Liver (tissue), 9 donors: Measurements from ENCODE around the gene RALGPS1. TPM values are rescaled to one million over a fixed set of nuclear protein-coding genes. Genes with fewer than 3 reads are reported as not detected.

Experiments used
- DNase-seq: peaks from one replicate; pipeline ENCODE4 v3.0.0-alpha.2; 2017; ENCODE audit warnings: low spot score
- H3K27ac ChIP-seq, 2 donors: one replicate each; pipeline ENCODE4 v1.7.0; 2013; ENCODE audit warnings: inconsistent platforms in 2 of 2, low read length in 2 of 2, control low read depth in 1 of 2, low read depth in 1 of 2, mild to moderate bottlenecking in 1 of 2
- H3K27me3 ChIP-seq, 4 donors: one replicate each; pipeline versions ENCODE4 v1.6.1 to v1.7.0; 2013; ENCODE audit warnings: low read length in 3 of 4, inconsistent platforms in 1 of 4, mild to moderate bottlenecking in 1 of 4, moderate library complexity in 1 of 4; ENCODE audit not compliant: control insufficient read depth in 4 of 4, insufficient read depth in 4 of 4
- H3K36me3 ChIP-seq, 4 donors: one replicate each; pipeline versions ENCODE4 v1.6.1 to v1.7.0; 2013; ENCODE audit warnings: low read length in 3 of 4, mild to moderate bottlenecking in 3 of 4, low read depth in 1 of 4, moderate library complexity in 1 of 4; ENCODE audit not compliant: control insufficient read depth in 4 of 4, insufficient read depth in 3 of 4
- H3K4me1 ChIP-seq, 4 donors: one replicate each; pipeline versions ENCODE4 v1.6.1 to v1.7.0; 2013; ENCODE audit warnings: low read length in 3 of 4, mild to moderate bottlenecking in 3 of 4, moderate library complexity in 1 of 4; ENCODE audit not compliant: control insufficient read depth in 4 of 4, insufficient read depth in 4 of 4
- H3K4me3 ChIP-seq, 3 donors: one replicate each; pipeline versions ENCODE4 v1.6.1 to v1.7.0; 2013; ENCODE audit warnings: low read length in 3 of 3, control low read depth in 1 of 3, low read depth in 1 of 3, mild to moderate bottlenecking in 1 of 3
- H3K9ac ChIP-seq, 2 donors: one replicate each; pipeline ENCODE4 v1.7.0; 2013; ENCODE audit warnings: low read length in 2 of 2, mild to moderate bottlenecking in 2 of 2, moderate library complexity in 2 of 2, control low read depth in 1 of 2, low read depth in 1 of 2
- H3K9me3 ChIP-seq, 4 donors: one replicate each; pipeline versions ENCODE4 v1.6.1 to v1.7.0; 2013; ENCODE audit warnings: low read length in 3 of 4; ENCODE audit not compliant: control insufficient read depth in 4 of 4
- ATF3 ChIP-seq: IDR thresholded peaks from 2 replicates; pipeline ENCODE4 v1.6.1; 2016; ENCODE audit warnings: antibody characterized with exemption
- CTCF ChIP-seq: fragments of 150-350 bp; IDR thresholded peaks from 2 replicates; pipeline ENCODE4 v1.5.1; 2017; ENCODE audit warnings: improper control_type of control experiment, low read depth, low read length; ENCODE audit not compliant: missing input control
- EGR1 ChIP-seq, 2 donors: IDR thresholded peaks; 2 replicates each; pipeline ENCODE4 v1.6.1; 2016 to 2018; ENCODE audit warnings: antibody characterized with exemption in 2 of 2, low read depth in 2 of 2
- FOXA1 ChIP-seq: IDR thresholded peaks from 2 replicates; pipeline ENCODE4 v1.6.1; 2016; ENCODE audit warnings: antibody characterized with exemption
- FOXA2 ChIP-seq: IDR thresholded peaks from 2 replicates; pipeline ENCODE4 v1.6.1; 2016; ENCODE audit warnings: antibody characterized with exemption
- GABPA ChIP-seq, 2 donors: IDR thresholded peaks in 1 of 2; conservative IDR thresholded peaks in 1 of 2; 2 replicates each; pipeline ENCODE4 v1.6.1; 2016; ENCODE audit warnings: antibody characterized with exemption in 2 of 2, mild to moderate bottlenecking in 1 of 2, moderate library complexity in 1 of 2
- HNF4A ChIP-seq, 2 donors: conservative IDR thresholded peaks; 2 replicates each; pipeline ENCODE4 v1.6.1; 2016; ENCODE audit warnings: antibody characterized with exemption in 2 of 2, mild to moderate bottlenecking in 2 of 2
- HNF4G ChIP-seq: IDR thresholded peaks from 2 replicates; pipeline ENCODE4 v1.6.1; 2016; ENCODE audit warnings: antibody characterized with exemption
- JUND ChIP-seq, 2 donors: IDR thresholded peaks; 2 replicates each; pipeline ENCODE4 v1.6.1; 2016; ENCODE audit warnings: antibody characterized with exemption in 2 of 2
- MAX ChIP-seq: IDR thresholded peaks from 2 replicates; pipeline ENCODE4 v1.6.1; 2016; ENCODE audit warnings: antibody characterized with exemption
- NR2F2 ChIP-seq: IDR thresholded peaks from 2 replicates; pipeline ENCODE4 v1.6.1; 2016; ENCODE audit warnings: antibody characterized with exemption
- RAD21 ChIP-seq, 2 donors: IDR thresholded peaks; 2 replicates each; pipeline ENCODE4 v1.6.1; 2016; ENCODE audit warnings: antibody characterized with exemption in 2 of 2, mild to moderate bottlenecking in 2 of 2
- REST ChIP-seq: IDR thresholded peaks from 2 replicates; pipeline ENCODE4 v1.6.1; 2016; ENCODE audit warnings: antibody characterized with exemption, mild to moderate bottlenecking
- RXRA ChIP-seq, 2 donors: IDR thresholded peaks; 2 replicates each; pipeline ENCODE4 v1.6.1; 2017 to 2018; ENCODE audit warnings: antibody characterized with exemption in 2 of 2, mild to moderate bottlenecking in 1 of 2
- SP1 ChIP-seq: IDR thresholded peaks from 2 replicates; pipeline ENCODE4 v1.6.1; 2018; ENCODE audit warnings: antibody characterized with exemption, mild to moderate bottlenecking
- TAF1 ChIP-seq: conservative IDR thresholded peaks from 2 replicates; pipeline ENCODE4 v1.6.1; 2016; ENCODE audit warnings: antibody characterized with exemption, mild to moderate bottlenecking
- YY1 ChIP-seq: IDR thresholded peaks from 2 replicates; pipeline ENCODE4 v1.6.1; 2016; ENCODE audit warnings: antibody characterized with exemption, mild to moderate bottlenecking
- ZBTB33 ChIP-seq: IDR thresholded peaks from 2 replicates; pipeline ENCODE4 v1.6.1; 2016; ENCODE audit warnings: antibody characterized with exemption
- WGBS: extraction: QIAGEN DNeasy Blood & Tissue Kit; methylation state at CpG from one replicate; pipeline ENCODE4 v1.1.7; 2013; 5-methylcytosine and 5-hydroxymethylcytosine counted together
- polyA plus RNA-seq, 2 donors: library from polyadenylated mRNA; stranded (reverse) in 1 of 2; unstranded in 1 of 2; fragments of 200-250 nt in 1 of 2; fragments of >200 nt in 1 of 2; fragmentation: Nextera tagmentation in 1 of 2; extraction: Ambion mirVana in 1 of 2; gene quantifications; one replicate each; pipeline versions ENCODE4 v1.2.1 to v1.2.3, GENCODE V29; 2013 to 2015
- total RNA-seq, 2 donors: library from RNA; depleted of rRNA; stranded (reverse); fragments of >200 nt; gene quantifications; one replicate each; pipeline ENCODE4 v1.2.3, GENCODE V29; 2014
- donor health status: healthy.
- donor health status: healthy.
- donor health status: healthy.
- donor health status: healthy.
- donor health status: healthy.

The RALGPS1 gene
- total and polyA plus RNA-seq, 4 donors, result 1.4 to 2.7 (median 2.0) TPM

- H3K27ac ChIP-seq, result no peak overlapping the region
- H3K36me3 ChIP-seq, result no peaks in the 10 kb centered on the region
- WGBS, result 90% methylated on average over 5 of the region's 5 CpGs
- no peaks in the 10 kb centered on the region for H3K4me1 ChIP-seq
- H3K27me3 ChIP-seq, result no peaks in the 10 kb centered on the region
- H3K9ac ChIP-seq, result no peak overlapping the region
- TF ChIP-seq GABPA (IDR thresholded peaks at IDR 0.05 in 1 of 2, conservative IDR thresholded peaks at IDR 0.05 in 1 of 2) (no peak), NR2F2 (no peak), RXRA (IDR thresholded peaks at IDR 0.05) (no peak), JUND (IDR thresholded peaks at IDR 0.05) (no peak), HNF4G (no peak), MAX (no peak), TAF1 (no peak), YY1 (no peak), REST (no peak), CTCF (no peak), FOXA1 (no peak), ATF3 (no peak), EGR1 (IDR thresholded peaks at IDR 0.05; ENCODE audit: low read depth in 2 of 2) (no peak), SP1 (no peak), RAD21 (IDR thresholded peaks at IDR 0.05) (no peak)
- no peak for DNase-seq
- no peaks in the 10 kb centered on the region for H3K9me3 ChIP-seq
- no peak overlapping the region for H3K4me3 ChIP-seq
Observed at GRCh38 chr9:127216888-127217217, 302.3 kb downstream of the RALGPS1 start.

GRCh38 chr9:127218818-127219217 is 304.2 kb downstream of the RALGPS1 start:
- 93% methylated on average over 10 of the region's 10 CpGs for WGBS
- Histone ChIP-seq H3K27me3 (no peaks in the 10 kb centered on the region), H3K9ac (no peak overlapping the region), H3K4me1 (peaks cover 0 to under 1% (median 0%) of the 10 kb centered on the region in 4 donors), H3K36me3 (no peaks in the 10 kb centered on the region), H3K9me3 (no peaks in the 10 kb centered on the region), H3K4me3 (no peak overlapping the region), H3K27ac (no peak overlapping the region)
- DNase-seq, result no peak
- TF ChIP-seq HNF4A (conservative IDR thresholded peaks at IDR 0.05), result no peak
- no peak for TF ChIP-seq REST
- no peak for TF ChIP-seq JUND (IDR thresholded peaks at IDR 0.05)
- no peak for TF ChIP-seq SP1
- TF ChIP-seq YY1, result no peak
- no peak for TF ChIP-seq EGR1 (IDR thresholded peaks at IDR 0.05; ENCODE audit: low read depth in 2 of 2)
- TF ChIP-seq RAD21 (IDR thresholded peaks at IDR 0.05), result no peak
- no peak for TF ChIP-seq CTCF
- TF ChIP-seq ZBTB33, result no peak
- no peak for TF ChIP-seq FOXA2
- TF ChIP-seq RXRA (IDR thresholded peaks at IDR 0.05), result no peak
- no peak for TF ChIP-seq NR2F2
